Loucy (cell line): Measurements from ENCODE around the gene INF2.

ENCODE experiments used
- H2AFZ ChIP-seq: fragments of 200-600 bp; sonication (generic); 2 replicates; pipeline ENCODE4 v1.6.0; 2016; ENCODE audit warnings: antibody characterized with exemption, mild to moderate bottlenecking, low read length, moderate library complexity
- H3F3A ChIP-seq: fragments of 200-600 bp; 2 replicates; pipeline ENCODE4 v1.6.0; 2016; ENCODE audit warnings: antibody characterized with exemption, low read depth, mild to moderate bottlenecking
- H3K27me3 ChIP-seq: fragments of 200-600 bp; sonication (generic); 2 replicates; pipeline ENCODE4 v1.6.1; 2014; ENCODE audit warnings: low read length, mild to moderate bottlenecking; ENCODE audit not compliant: insufficient read depth, poor library complexity, severe bottlenecking
- H3K36me3 ChIP-seq: fragments of 200-600 bp; sonication (generic); 2 replicates; pipeline ENCODE4 v1.6.1; 2016; ENCODE audit warnings: low read length; ENCODE audit not compliant: insufficient read depth
- H3K4me1 ChIP-seq: fragments of 200-600 bp; sonication (generic); 2 replicates; pipeline ENCODE4 v1.5.1; 2014; ENCODE audit warnings: low read length, mild to moderate bottlenecking; ENCODE audit not compliant: insufficient read depth, poor library complexity, severe bottlenecking
- H3K4me2 ChIP-seq: fragments of 200-600 bp; sonication (generic); 2 replicates; pipeline ENCODE4 v1.6.0; 2014; ENCODE audit warnings: antibody characterized with exemption, low read length, low read depth, mild to moderate bottlenecking; ENCODE audit not compliant: poor library complexity, severe bottlenecking
- H3K4me3 ChIP-seq: fragments of 200-600 bp; sonication (generic); 2 replicates; pipeline ENCODE4 v1.5.1; 2014; ENCODE audit warnings: low read length, mild to moderate bottlenecking, mixed read lengths; ENCODE audit not compliant: poor library complexity, severe bottlenecking
- H3K79me2 ChIP-seq: fragments of 200-600 bp; sonication (generic); 2 replicates; pipeline ENCODE4 v1.6.1; 2014; ENCODE audit warnings: low read length; ENCODE audit not compliant: insufficient read depth
- H3K9ac ChIP-seq: fragments of 200-600 bp; sonication (generic); 2 replicates; pipeline ENCODE4 v1.6.0; 2014; ENCODE audit warnings: mild to moderate bottlenecking, low read depth, low read length, moderate library complexity; ENCODE audit not compliant: poor library complexity, severe bottlenecking
- H3K9me2 ChIP-seq: fragments of 200-600 bp; sonication (generic); replicated peaks from 2 replicates; pipeline ENCODE4 v1.6.1; 2016; ENCODE audit warnings: low read depth, low read length, mixed read lengths
- H3K9me3 ChIP-seq: fragments of 200-600 bp; sonication (generic); 2 replicates; pipeline ENCODE4 v1.6.1; 2014; ENCODE audit warnings: mild to moderate bottlenecking, antibody characterized with exemption, low read length, low read depth; ENCODE audit not compliant: insufficient read depth
- H4K20me1 ChIP-seq: fragments of 200-600 bp; sonication (generic); 2 replicates; pipeline ENCODE4 v1.6.0; 2014; ENCODE audit warnings: antibody characterized with exemption, low read length, mild to moderate bottlenecking; ENCODE audit not compliant: insufficient read depth, poor library complexity, severe bottlenecking
- CTCF ChIP-seq: fragments of 200-600 bp; sonication (generic); conservative IDR thresholded peaks from 2 replicates; pipeline ENCODE4 v1.5.1; 2014; ENCODE audit warnings: mild to moderate bottlenecking, antibody characterized with exemption, low read length
- EZH2phosphoT487 ChIP-seq: fragments of 200-600 bp; IDR thresholded peaks from 2 replicates; pipeline ENCODE4 v1.6.1; 2018; ENCODE audit warnings: antibody characterized with exemption, mild to moderate bottlenecking, moderate library complexity, borderline replicate concordance

Gene INF2

DNA sequence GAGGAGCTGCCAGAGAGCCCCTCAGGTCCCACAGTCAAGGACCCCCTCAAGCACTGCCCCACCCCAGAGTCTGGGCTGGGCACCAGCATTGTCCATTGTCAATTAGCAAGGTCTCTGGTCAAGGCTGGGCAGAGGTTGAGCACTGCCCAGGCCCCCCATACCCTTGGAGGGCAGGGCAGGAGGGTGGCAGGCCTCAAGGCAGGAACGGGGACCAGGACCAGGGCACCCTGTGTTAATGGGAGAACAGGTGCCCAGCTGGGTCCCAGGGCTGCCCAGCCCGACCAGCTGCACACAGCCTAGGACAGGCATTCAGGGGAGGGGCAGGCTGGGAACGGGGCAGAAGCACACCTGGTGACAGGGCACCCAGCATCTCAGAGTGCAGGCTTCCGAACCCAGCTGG is 82.0 kb downstream of the INF2 start:
- TF ChIP-seq EZH2phosphoT487 (no peak), CTCF (no peak)
- Histone ChIP-seq H3K4me2 (no peak overlapping the region), H3F3A (peaks cover 3% of the 10 kb centered on the region; the same call in 1 of the 2 replicates), H3K9me3 (no peaks in the 10 kb centered on the region; the same call in 1 of the 2 replicates), H3K36me3 (peaks cover 48% of the 10 kb centered on the region), H3K79me2 (no peaks in the 10 kb centered on the region), H3K4me1 (peaks cover 10% of the 10 kb centered on the region), H4K20me1 (no peaks in the 10 kb centered on the region), H2AFZ (no peak overlapping the region), H3K27me3 (no peaks in the 10 kb centered on the region), H3K9ac (no peak overlapping the region), H3K4me3 (no peak overlapping the region), H3K9me2 (no peaks in the 10 kb centered on the region)
